Mesendoderm (in vitro differentiated cells): ENCODE data around the gene ALKBH6.
A peak's percentile ranks its signal among the peaks of the same experiment; 100 is the strongest.

Experiments used
- DNase-seq: peaks from one replicate; pipeline ENCODE4 v3.0.0; 2013
- H2AK5ac ChIP-seq: 2 replicates; pipeline ENCODE4 v1.6.1; 2013; ENCODE audit warnings: low read length, inconsistent platforms
- H2BK120ac ChIP-seq: 2 replicates; pipeline ENCODE4 v1.6.1; 2013; ENCODE audit warnings: low read depth, mild to moderate bottlenecking, low read length, moderate library complexity, mixed read lengths
- H2BK15ac ChIP-seq: replicated peaks from 2 replicates; pipeline ENCODE4 v1.6.1; 2013; ENCODE audit warnings: low read depth, mild to moderate bottlenecking, moderate library complexity
- H2BK5ac ChIP-seq: 2 replicates; pipeline ENCODE4 v1.6.1; 2013; ENCODE audit warnings: low read length, inconsistent platforms
- H3K18ac ChIP-seq: 2 replicates; pipeline ENCODE4 v1.6.1; 2013; ENCODE audit warnings: mild to moderate bottlenecking, low read length, mixed read lengths
- H3K23ac ChIP-seq: one replicate; pipeline ENCODE4 v1.6.1; 2013; ENCODE audit warnings: low read length
- H3K27ac ChIP-seq: 2 replicates; pipeline ENCODE4 v1.5.1; 2013; ENCODE audit warnings: low read depth, mild to moderate bottlenecking, inconsistent platforms, low read length, moderate library complexity
- H3K27me3 ChIP-seq: 2 replicates; pipeline ENCODE4 v1.6.1; 2013; ENCODE audit warnings: low read length, control low read depth, mild to moderate bottlenecking, inconsistent platforms; ENCODE audit not compliant: insufficient read depth, poor library complexity
- H3K36me3 ChIP-seq: 2 replicates; pipeline ENCODE4 v1.6.1; 2013; ENCODE audit warnings: low read length, inconsistent platforms; ENCODE audit not compliant: control insufficient read depth, insufficient read depth
- H3K4ac ChIP-seq: one replicate; pipeline ENCODE4 v1.6.1; 2013; ENCODE audit warnings: low read depth, mild to moderate bottlenecking, low read length, moderate library complexity
- H3K4me1 ChIP-seq: 2 replicates; pipeline ENCODE4 v1.6.1; 2013; ENCODE audit warnings: low read depth, low read length, inconsistent platforms; ENCODE audit not compliant: control insufficient read depth
- H3K4me2 ChIP-seq: 2 replicates; pipeline ENCODE4 v1.6.1; 2013; ENCODE audit warnings: low read length
- H3K4me3 ChIP-seq: 2 replicates; pipeline ENCODE4 v1.5.1; 2013; ENCODE audit warnings: mild to moderate bottlenecking, low read length
- H3K56ac ChIP-seq: one replicate; pipeline ENCODE4 v1.6.1; 2013; ENCODE audit warnings: low read length
- H3K79me1 ChIP-seq: 2 replicates; pipeline ENCODE4 v1.6.1; 2013; ENCODE audit warnings: low read length, inconsistent platforms
- H3K79me2 ChIP-seq: 2 replicates; pipeline ENCODE4 v1.6.1; 2013; ENCODE audit warnings: mild to moderate bottlenecking, low read length; ENCODE audit not compliant: control insufficient read depth, insufficient read depth
- H3K9ac ChIP-seq: 2 replicates; pipeline ENCODE4 v1.6.1; 2013; ENCODE audit warnings: low read length, inconsistent platforms
- H4K5ac ChIP-seq: one replicate; pipeline ENCODE4 v1.6.1; 2013; ENCODE audit warnings: low read length
- H4K8ac ChIP-seq: one replicate; pipeline ENCODE4 v1.6.1; 2013; ENCODE audit warnings: low read depth, mild to moderate bottlenecking, control low read depth, low read length, moderate library complexity
- WGBS: extraction: QIAGEN DNeasy Blood & Tissue Kit; methylation state at CpG from one replicate; pipeline ENCODE4 v1.1.7; 2013; ENCODE audit warnings: low lambda C conversion rate, missing lambda C conversion rate; ENCODE audit not compliant: insufficient coverage; ENCODE audit errors: extremely low coverage; 5-methylcytosine and 5-hydroxymethylcytosine counted together

ALKBH6 gene

GRCh38 chr19:36026091-36026876 is 12.3 kb upstream of the ALKBH6 start:
- Histone ChIP-seq H4K8ac (no peak overlapping the region), H3K79me2 (no peaks in the 10 kb centered on the region), H3K4me3 (no peak overlapping the region), H3K18ac (no peak overlapping the region), H3K9ac (no peak overlapping the region), H3K27me3 (no peaks in the 10 kb centered on the region), H3K79me1 (no peaks in the 10 kb centered on the region), H2BK15ac (no peak overlapping the region), H2AK5ac (no peak overlapping the region), H3K23ac (no peak overlapping the region), H3K36me3 (peaks cover 2% of the 10 kb centered on the region), H3K4me1 (no peaks in the 10 kb centered on the region), H4K5ac (no peak overlapping the region), H3K56ac (no peak overlapping the region), H3K4ac (no peak overlapping the region), H3K4me2 (no peak overlapping the region), H2BK120ac (no peak overlapping the region), H3K27ac (no peak overlapping the region), H2BK5ac (no peak overlapping the region)
- DNase-seq: no peak
- no CpG with 5 or more reads among the region's 49 CpGs for WGBS

DNA sequence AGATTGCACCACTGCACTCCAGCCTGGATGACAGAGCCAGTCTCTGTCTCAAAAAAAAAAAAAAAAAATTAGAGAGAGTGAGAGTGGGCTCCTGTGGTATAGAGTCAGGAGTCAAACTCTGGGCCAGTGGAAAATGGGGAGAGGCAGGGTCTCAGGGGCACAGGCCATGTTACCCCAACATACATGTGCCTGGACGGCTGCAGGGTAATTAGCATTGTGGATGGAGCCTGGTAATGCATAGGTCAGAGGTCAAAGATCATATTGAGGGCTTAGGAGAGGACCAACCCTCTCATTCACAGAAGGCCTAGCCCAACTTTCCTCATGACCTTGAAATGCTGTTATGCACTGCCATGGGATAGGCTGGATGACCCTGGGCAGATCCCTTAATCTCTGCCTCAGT is 11.5 kb upstream of the ALKBH6 start:
- H3K4me3 ChIP-seq: no peak overlapping the region
- H3K79me2 ChIP-seq: no peaks in the 10 kb centered on the region
- H3K4me1 ChIP-seq: no peaks in the 10 kb centered on the region
- H2BK120ac ChIP-seq: no peak overlapping the region
- H3K18ac ChIP-seq: no peak overlapping the region
- no peak overlapping the region for H3K23ac ChIP-seq
- H3K79me1 ChIP-seq: no peaks in the 10 kb centered on the region
- no peak overlapping the region for H3K27ac ChIP-seq
- H3K4me2 ChIP-seq: no peak overlapping the region
- no peak overlapping the region for H4K5ac ChIP-seq
- H3K9ac ChIP-seq: no peak overlapping the region
- no peak overlapping the region for H3K4ac ChIP-seq
- no peak overlapping the region for H2AK5ac ChIP-seq
- H3K36me3 ChIP-seq: peaks cover 2% of the 10 kb centered on the region
- H2BK5ac ChIP-seq: no peak overlapping the region
- no peak overlapping the region for H2BK15ac ChIP-seq
- H3K27me3 ChIP-seq: no peaks in the 10 kb centered on the region
- DNase-seq: no peak
- no CpG with 5 or more reads among the region's 1 CpG for WGBS
- H3K56ac ChIP-seq: no peak overlapping the region
- H4K8ac ChIP-seq: no peak overlapping the region

DNA sequence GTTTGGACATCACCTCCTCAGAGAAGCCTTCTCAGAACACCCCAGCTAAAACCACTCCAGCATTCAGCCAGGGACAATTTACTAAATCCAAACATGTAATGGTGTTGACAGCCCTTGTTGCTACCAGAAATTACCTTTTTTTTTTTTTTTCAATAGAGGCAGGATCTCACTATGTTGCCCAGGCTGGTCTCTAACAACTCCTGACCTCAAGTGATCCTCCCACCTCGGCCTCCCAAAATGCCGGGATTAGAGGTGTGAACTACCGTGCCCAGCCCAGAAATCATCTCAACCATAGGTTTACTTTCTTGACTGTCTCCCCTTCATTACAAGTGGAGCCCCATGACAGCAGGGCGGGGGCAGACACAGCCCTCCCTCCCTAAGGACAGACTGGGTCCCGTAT is 9.4 kb upstream of the ALKBH6 start:
- Histone ChIP-seq H3K4me3 (no peak overlapping the region), H3K56ac (no peak overlapping the region), H3K27ac (no peak overlapping the region), H3K4me1 (no peaks in the 10 kb centered on the region), H4K5ac (no peak overlapping the region), H3K4me2 (no peak overlapping the region), H2AK5ac (no peak overlapping the region), H3K36me3 (peaks cover 2% of the 10 kb centered on the region), H3K18ac (no peak overlapping the region), H3K79me1 (no peaks in the 10 kb centered on the region), H2BK15ac (no peak overlapping the region), H4K8ac (no peak overlapping the region), H3K4ac (no peak overlapping the region), H3K9ac (no peak overlapping the region), H2BK120ac (no peak overlapping the region), H3K79me2 (no peaks in the 10 kb centered on the region), H3K23ac (no peak overlapping the region), H2BK5ac (no peak overlapping the region), H3K27me3 (no peaks in the 10 kb centered on the region)
- no peak for DNase-seq
- WGBS: no CpG with 5 or more reads among the region's 5 CpGs

GRCh38 chr19:36019061-36019670 is 5.2 kb upstream of the ALKBH6 start:
- Histone ChIP-seq H3K4me1 (no peaks in the 10 kb centered on the region), H3K4me2 (no peak overlapping the region), H3K9ac (no peak overlapping the region), H3K27ac (no peak overlapping the region), H3K23ac (no peak overlapping the region), H4K5ac (no peak overlapping the region), H3K27me3 (no peaks in the 10 kb centered on the region), H3K56ac (no peak overlapping the region), H3K18ac (no peak overlapping the region), H2BK15ac (no peak overlapping the region), H3K36me3 (peaks cover 2% of the 10 kb centered on the region), H2BK5ac (no peak overlapping the region), H2AK5ac (no peak overlapping the region), H3K79me2 (no peaks in the 10 kb centered on the region), H2BK120ac (no peak overlapping the region), H3K4me3 (no peak overlapping the region), H3K4ac (no peak overlapping the region), H4K8ac (no peak overlapping the region), H3K79me1 (peaks cover 2% of the 10 kb centered on the region)
- no peak for DNase-seq
- WGBS: no CpG with 5 or more reads among the region's 22 CpGs

GRCh38 chr19:36013280-36014011 is 567 bp downstream of the ALKBH6 start:
- Histone ChIP-seq H4K5ac (no peak overlapping the region), H3K79me1 (peaks cover 11% of the 10 kb centered on the region), H3K23ac (no peak overlapping the region), H2BK120ac (no peak overlapping the region), H3K27me3 (no peaks in the 10 kb centered on the region), H3K4me3 (peak overlapping the region; percentile 91), H3K79me2 (peaks cover 2% of the 10 kb centered on the region), H3K4ac (peak overlapping the region; percentile 66), H3K27ac (no peak overlapping the region), H3K4me2 (peak overlapping the region; percentile 44), H3K36me3 (no peaks in the 10 kb centered on the region), H3K18ac (peak overlapping the region; percentile 41), H2AK5ac (peak overlapping the region; percentile 56), H3K56ac (peak overlapping the region; percentile 90), H3K4me1 (peaks cover 3% of the 10 kb centered on the region), H2BK5ac (no peak overlapping the region), H3K9ac (peak overlapping the region; percentile 93), H2BK15ac (no peak overlapping the region), H4K8ac (no peak overlapping the region)
- DNase-seq: no peak
- no CpG with 5 or more reads among the region's 15 CpGs for WGBS
